SK-N-SH (cell line): Measurements from ENCODE around the gene CAST.

Experiments used
- CTCF ChIP-seq: fragments of 200-600 bp; sonication (generic); IDR thresholded peaks from 2 replicates; pipeline ENCODE4 v1.6.1; 2017; ENCODE audit warnings: antibody characterized with exemption, mild to moderate bottlenecking, moderate library complexity
- ELF1 ChIP-seq: IDR thresholded peaks from 2 replicates; pipeline ENCODE4 v1.4.0; 2012
- PBX3 ChIP-seq: IDR thresholded peaks from 2 replicates; pipeline ENCODE4; 2012
- SIN3A ChIP-seq: IDR thresholded peaks from 2 replicates; pipeline ENCODE4 v1.6.1; 2012; ENCODE audit warnings: low read depth, mild to moderate bottlenecking, low read length, moderate library complexity, borderline replicate concordance
- TEAD4 ChIP-seq: IDR thresholded peaks from 2 replicates; pipeline ENCODE4 v1.4.0; 2012; ENCODE audit warnings: mild to moderate bottlenecking, borderline replicate concordance; ENCODE audit not compliant: insufficient read depth
- TF ChIP-seq, protein P1 (sequence below): IDR thresholded peaks from 2 replicates; pipeline ENCODE4 v1.4.0; 2012; ENCODE audit warnings: low read depth

DNA sequence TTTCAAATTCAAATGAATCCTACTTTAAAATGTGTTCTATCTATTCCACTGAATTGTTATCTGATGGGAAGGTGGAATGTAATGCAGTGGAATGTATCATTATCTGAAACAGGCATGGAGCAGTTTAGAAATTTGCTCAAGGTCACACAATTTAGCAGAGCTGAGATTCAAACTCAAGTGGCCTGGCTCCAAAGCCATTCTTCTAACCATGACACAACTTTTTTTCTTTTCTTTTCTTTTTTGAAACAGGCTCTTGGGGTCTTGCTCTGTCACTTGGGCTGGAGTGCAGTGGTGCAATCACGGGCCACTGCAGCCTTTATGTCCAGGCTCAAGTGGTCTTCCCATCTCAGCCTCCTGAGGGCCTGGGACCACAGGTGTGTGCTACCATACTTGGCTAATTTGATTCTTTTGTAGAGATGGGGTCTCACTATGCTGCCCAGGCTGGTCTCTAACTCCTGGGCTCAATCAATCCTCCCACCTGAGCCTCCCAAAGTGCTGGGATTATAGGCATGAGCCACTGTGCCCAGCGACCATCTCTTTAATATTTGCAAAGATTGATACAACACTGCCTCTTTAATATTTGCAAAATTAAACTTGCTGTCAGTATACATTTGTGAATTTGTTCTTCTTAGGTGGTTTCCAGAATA lies 50.0 kb downstream of the CAST start:
- TF ChIP-seq SIN3A (no peak), TEAD4 (no peak), CTCF (no peak), ELF1 (no peak), PBX3 (no peak)
- TF ChIP-seq, protein P1, sequence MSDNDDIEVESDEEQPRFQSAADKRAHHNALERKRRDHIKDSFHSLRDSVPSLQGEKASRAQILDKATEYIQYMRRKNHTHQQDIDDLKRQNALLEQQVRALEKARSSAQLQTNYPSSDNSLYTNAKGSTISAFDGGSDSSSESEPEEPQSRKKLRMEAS, result no peak
